NB4 (cell line): ENCODE results near the gene STAB2.
"Not testable (repeated sequence)": the region's sequence is repeated elsewhere in the genome, so short reads cannot be mapped to it uniquely, and the experiment has no call there.

Source experiments
- CTCF ChIP-seq: IDR thresholded peaks from one replicate; pipeline ENCODE4 v1.5.1; 2012; ENCODE audit warnings: low read depth, low read length
- MAX ChIP-seq: IDR thresholded peaks from 2 replicates; pipeline ENCODE4 v1.6.1; 2011; ENCODE audit warnings: low read depth, low read length
- MYC ChIP-seq: IDR thresholded peaks from 2 replicates; pipeline ENCODE4 v1.6.1; 2011; ENCODE audit warnings: low read depth, low read length
- POLR2A ChIP-seq: IDR thresholded peaks from 2 replicates; pipeline ENCODE4 v1.6.1; 2011; ENCODE audit warnings: mild to moderate bottlenecking; ENCODE audit not compliant: insufficient read length; ENCODE audit errors: extremely low read depth

GRCh38 chr12:103809639-103810038 lies 222.6 kb downstream of the STAB2 start:
- TF ChIP-seq MYC, CTCF, POLR2A, MAX: not testable (repeated sequence)
